Upper lobe of left lung (tissue), 4 donors: Measurements from ENCODE around the gene MORC4.

Experiments used
- POLR2A ChIP-seq, 4 donors: fragments of 450-650 bp; IDR thresholded peaks; one replicate each; pipeline ENCODE4 v1.5.1; 2016 to 2017; ENCODE audit warnings: antibody characterized with exemption in 4 of 4, mild to moderate bottlenecking in 2 of 4
- POLR2AphosphoS5 ChIP-seq, 2 donors: sonication (generic); formaldehyde crosslinking; IDR thresholded peaks; one replicate each; pipeline ENCODE4 v1.5.1; 2017; ENCODE audit warnings: antibody characterized with exemption in 2 of 2
- TF ChIP-seq, protein P1 (sequence below), 6 experiments: fragments of 450-650 bp in 4 of 6; fragments of 200-600 bp in 2 of 6; sonication (generic) in 2 of 6; IDR thresholded peaks; one replicate each; pipeline ENCODE4 v1.5.1; 2016 to 2019; ENCODE audit warnings: antibody characterized with exemption in 6 of 6

DNA sequence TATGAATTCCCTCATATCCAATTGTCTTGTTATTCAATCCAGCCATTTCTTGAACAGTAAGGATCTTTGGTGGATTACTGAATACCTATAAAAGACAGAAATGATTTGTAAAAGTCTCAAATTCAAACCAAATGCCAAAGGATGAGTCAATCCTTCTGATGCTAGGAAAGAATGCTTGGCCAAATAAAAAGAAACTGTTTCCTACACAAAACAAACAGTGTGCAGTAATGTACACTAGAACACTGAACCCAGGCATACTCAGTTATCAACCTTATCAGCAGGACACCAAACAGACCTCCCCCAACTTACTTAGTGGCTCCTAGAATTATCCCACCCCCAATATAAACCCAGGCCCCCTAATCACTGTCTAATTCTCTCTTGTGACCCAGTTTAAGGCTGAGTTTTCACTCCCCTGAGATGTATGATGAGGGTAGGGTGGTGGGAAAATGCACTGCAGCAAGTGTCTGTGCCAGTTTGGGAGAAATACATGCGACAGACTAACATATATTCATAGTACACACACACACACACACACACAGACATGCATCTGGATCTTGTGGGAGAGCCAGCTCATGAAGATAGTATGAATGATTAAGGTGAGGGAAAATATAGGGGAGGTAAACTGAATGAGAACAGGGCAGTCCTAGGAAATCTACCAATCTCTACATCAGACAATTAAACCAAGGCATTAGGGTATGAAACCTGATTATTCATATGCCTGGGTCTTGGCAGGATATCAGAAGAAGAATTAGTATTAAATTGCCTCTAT is 44.8 kb downstream of the MORC4 start:
- TF ChIP-seq, protein P1, sequence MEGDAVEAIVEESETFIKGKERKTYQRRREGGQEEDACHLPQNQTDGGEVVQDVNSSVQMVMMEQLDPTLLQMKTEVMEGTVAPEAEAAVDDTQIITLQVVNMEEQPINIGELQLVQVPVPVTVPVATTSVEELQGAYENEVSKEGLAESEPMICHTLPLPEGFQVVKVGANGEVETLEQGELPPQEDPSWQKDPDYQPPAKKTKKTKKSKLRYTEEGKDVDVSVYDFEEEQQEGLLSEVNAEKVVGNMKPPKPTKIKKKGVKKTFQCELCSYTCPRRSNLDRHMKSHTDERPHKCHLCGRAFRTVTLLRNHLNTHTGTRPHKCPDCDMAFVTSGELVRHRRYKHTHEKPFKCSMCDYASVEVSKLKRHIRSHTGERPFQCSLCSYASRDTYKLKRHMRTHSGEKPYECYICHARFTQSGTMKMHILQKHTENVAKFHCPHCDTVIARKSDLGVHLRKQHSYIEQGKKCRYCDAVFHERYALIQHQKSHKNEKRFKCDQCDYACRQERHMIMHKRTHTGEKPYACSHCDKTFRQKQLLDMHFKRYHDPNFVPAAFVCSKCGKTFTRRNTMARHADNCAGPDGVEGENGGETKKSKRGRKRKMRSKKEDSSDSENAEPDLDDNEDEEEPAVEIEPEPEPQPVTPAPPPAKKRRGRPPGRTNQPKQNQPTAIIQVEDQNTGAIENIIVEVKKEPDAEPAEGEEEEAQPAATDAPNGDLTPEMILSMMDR (IDR thresholded peaks at IDR 0.05) = no peak
- TF ChIP-seq POLR2A (IDR thresholded peaks at IDR 0.05) (no peak), POLR2AphosphoS5 (IDR thresholded peaks at IDR 0.05) (no peak)
